Activated CD4-positive, alpha-beta T cell treated with anti-CD3 and anti-CD28 coated beads for 36 hours (primary cell): ENCODE data around the gene KIF22. TPM values are rescaled to one million over a fixed set of nuclear protein-coding genes. Genes with fewer than 3 reads are reported as not detected.
"Not testable (repeated sequence)": the region's sequence is repeated elsewhere in the genome, so short reads cannot be mapped to it uniquely, and the experiment has no call there.

Experiments
- ATAC-seq: fragments of 200-7000 bp; cut with Tn5 transposase; one replicate; pipeline ENCODE4 v1.10.0; 2021; ENCODE audit warnings: mild to moderate bottlenecking, moderate library complexity
- CTCF ChIA-PET: fragments of 350-600 bp; sonication (Branson Sonifier 250); formaldehyde crosslinking; loops from one replicate; lab custom pipeline; 2021; ENCODE audit warnings: antibody characterized with exemption; lab: Charles Lee
- POLR2A ChIA-PET: fragments of 350-600 bp; sonication (Branson Sonifier 250); formaldehyde crosslinking; loops from one replicate; lab custom pipeline; 2021; ENCODE audit warnings: antibody characterized with exemption, inconsistent platforms; lab: Charles Lee
- DNase-seq: peaks from one replicate; pipeline ENCODE4 v3.0.0-alpha.2; 2020
- H3K27ac Mint-ChIP-seq: one replicate; pipeline ENCODE4 v1.8.0; 2021; ENCODE audit warnings: mixed read lengths
- H3K27me3 Mint-ChIP-seq: one replicate; pipeline ENCODE4 v1.8.0; 2021; ENCODE audit warnings: mixed read lengths
- H3K36me3 Mint-ChIP-seq: one replicate; pipeline ENCODE4 v1.8.0; 2021; ENCODE audit warnings: low read depth, mixed read lengths
- H3K4me1 Mint-ChIP-seq: one replicate; pipeline ENCODE4 v1.8.0; 2021; ENCODE audit warnings: mixed read lengths
- H3K4me3 Mint-ChIP-seq: one replicate; pipeline ENCODE4 v1.8.0; 2021; ENCODE audit warnings: mild to moderate bottlenecking, moderate library complexity, mixed read lengths
- H3K9me3 Mint-ChIP-seq: one replicate; pipeline ENCODE4 v1.8.0; 2021; ENCODE audit warnings: low read depth, mixed read lengths
- intact Hi-C, 2 experiments: fragments of 100-400 bp; cut with DNase I in 1 of 2; cut with micrococcal nuclease in 1 of 2; formaldehyde crosslinking; loops; one replicate each; pipeline versions ENCODE4 v1.14.2 to v1.15.1; 2022 to 2024; cut with DNase I, micrococcal nuclease
- total RNA-seq, 2 experiments: library from RNA; stranded (reverse); gene quantifications; one replicate each; pipeline ENCODE4 v1.2.3, GENCODE V29; 2021

The KIF22 gene
- total RNA-seq, 2 experiments from 2014 or later = 153 to 168 TPM

GRCh38 chr16:29821643-29822115 lies 31.1 kb downstream of the KIF22 start:
- Mint-ChIP-seq H3K27me3 (no peaks in the 10 kb centered on the region), H3K27ac (peak overlapping the region; percentile 95), H3K9me3 (no peaks in the 10 kb centered on the region), H3K36me3 (peaks cover 44% of the 10 kb centered on the region), H3K4me3 (peak overlapping the region; percentile 97), H3K4me1 (peaks cover 78% of the 10 kb centered on the region)
- ChIA-PET CTCF (interaction anchor here (0.9 to 3.2 kb wide), 5 partner anchors 23 to 122 kb away, joined by 3 to 17 read pairs (median 7); partner anchors contain the start of gene KIF22), POLR2A (interaction anchor here (0.6 to 0.7 kb wide), 2 partner anchors 36 to 145 kb away, joined by 3 to 6 read pairs; no protein-coding TSS in a partner anchor)
- peak; percentile 6 for DNase-seq
- intact Hi-C loops = no loop called here
- ATAC-seq = no peak

- POLR2A ChIA-PET = interaction anchor here (0.6 to 4.5 kb wide), 6 partner anchors 8 to 647 kb away, joined by 3 to 25 read pairs (median 4); partner anchors contain the start of gene PAGR1
- Mint-ChIP-seq H3K9me3 (no peaks in the 10 kb centered on the region), H3K36me3 (peaks cover 24% of the 10 kb centered on the region), H3K27me3 (no peaks in the 10 kb centered on the region), H3K4me1 (peaks cover 78% of the 10 kb centered on the region), H3K27ac (peak overlapping the region; percentile 91), H3K4me3 (peak overlapping the region; percentile 53)
- ATAC-seq (no peak), DNase-seq (no peak)
- CTCF ChIA-PET = interaction anchor here (0.7 to 6.4 kb wide), 6 partner anchors 9 to 151 kb away, joined by 3 to 53 read pairs (median 5); partner anchors contain the start of gene PAGR1
- intact Hi-C loops = loop anchor here (1.0 kb wide), 4 partner anchors 8 to 268 kb away; partner anchors contain the start of gene PAGR1 (in 1 of the 2)
These were observed 34.1 kb downstream of the KIF22 start for GRCh38 chr16:29824589-29825144.

DNA sequence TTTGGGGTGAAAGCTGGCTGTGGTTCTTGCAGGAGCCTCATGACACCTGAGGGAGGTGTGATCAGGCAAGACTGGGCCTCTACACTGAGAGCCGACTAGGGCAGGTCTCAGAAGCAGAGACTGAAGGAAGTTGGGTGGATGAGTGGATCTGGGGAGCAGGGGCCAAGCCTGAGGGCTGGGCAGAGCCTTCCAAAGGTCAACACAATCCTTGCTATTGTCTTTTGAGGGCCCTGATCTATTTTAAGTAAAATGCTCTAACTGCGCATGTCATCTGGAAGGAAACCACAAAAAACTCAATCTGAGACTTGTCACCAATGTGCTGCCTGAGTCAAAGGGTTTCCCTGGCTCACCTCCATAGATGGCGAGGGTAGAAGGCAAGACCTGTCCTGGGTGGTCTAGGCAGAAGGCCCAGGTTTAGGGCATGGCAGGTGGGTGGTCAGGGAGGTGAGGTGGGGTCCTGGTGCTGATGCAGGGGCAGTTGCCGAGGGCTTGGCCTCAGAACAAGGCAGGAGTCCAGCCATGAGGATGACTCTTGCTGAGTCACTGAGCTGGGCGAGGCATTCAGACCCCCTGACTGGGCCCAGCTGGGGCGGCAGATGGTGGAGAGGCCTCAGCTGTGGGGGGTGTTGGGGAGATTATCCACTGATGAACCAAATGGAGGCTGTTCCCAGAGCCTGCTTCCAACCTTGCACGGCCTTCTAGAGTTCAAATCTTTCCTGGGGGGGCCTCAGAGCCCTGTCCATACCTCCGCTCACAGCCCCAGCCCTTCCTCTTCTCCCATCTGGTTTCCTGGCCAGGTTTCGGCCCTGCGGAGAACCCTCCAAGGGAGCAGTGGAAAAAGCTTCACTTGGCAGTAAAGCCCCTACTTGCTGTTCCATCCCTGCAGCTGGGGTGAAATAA lies 34.8 kb downstream of the KIF22 start:
- intact Hi-C loops = loop anchor here (1.0 to 2.0 kb wide), 6 partner anchors 9 to 817 kb away; partner anchors contain the start of gene PAGR1 (in 1 of the 2)
- ChIA-PET POLR2A (interaction anchor here (0.6 to 4.5 kb wide), 4 partner anchors 7 to 93 kb away, joined by 3 to 25 read pairs (median 10); partner anchors contain the start of gene PAGR1), CTCF (interaction anchor here (0.7 to 6.4 kb wide), 7 partner anchors 9 to 150 kb away, joined by 3 to 53 read pairs (median 10); partner anchors contain the start of gene PAGR1)
- H3K27me3 Mint-ChIP-seq = no peaks in the 10 kb centered on the region
- no peaks in the 10 kb centered on the region for H3K9me3 Mint-ChIP-seq
- peaks cover 18% of the 10 kb centered on the region for H3K36me3 Mint-ChIP-seq
- DNase-seq (peak; percentile 72), ATAC-seq (peak; percentile 57)
- H3K4me3 Mint-ChIP-seq = peak overlapping the region; percentile 53
- H3K27ac Mint-ChIP-seq = peak overlapping the region; percentile 91
- H3K4me1 Mint-ChIP-seq = peaks cover 78% of the 10 kb centered on the region

GRCh38 chr16:29826342-29826695 lies 35.8 kb downstream of the KIF22 start:
- Mint-ChIP-seq H3K4me3 (peak overlapping the region; percentile 53), H3K27ac (peak overlapping the region; percentile 92), H3K9me3 (no peaks in the 10 kb centered on the region), H3K4me1 (peaks cover 78% of the 10 kb centered on the region), H3K27me3 (no peaks in the 10 kb centered on the region), H3K36me3 (peaks cover 14% of the 10 kb centered on the region)
- CTCF ChIA-PET = interaction anchor here (0.6 to 6.4 kb wide), 11 partner anchors 8 to 268 kb away, joined by 3 to 53 read pairs (median 4); partner anchors contain the start of gene PAGR1
- ATAC-seq (no peak), DNase-seq (no peak)
- intact Hi-C loops = loop anchor here in 1 of 2 experiments (2.0 kb wide), 2 partner anchors 42 to 818 kb away; no protein-coding TSS in a partner anchor
- POLR2A ChIA-PET = interaction anchor here (0.7 to 4.5 kb wide), 6 partner anchors 8 to 360 kb away, joined by 3 to 25 read pairs (median 6); partner anchors contain the start of gene PAGR1

GRCh38 chr16:29830774-29831173 lies 40.2 kb downstream of the KIF22 start:
- intact Hi-C loops = no loop called here
- ATAC-seq = no peak
- CTCF ChIA-PET = no interaction called here
- H3K27ac Mint-ChIP-seq = no peak overlapping the region
- H3K4me1 Mint-ChIP-seq = peaks cover 44% of the 10 kb centered on the region
- peaks cover 28% of the 10 kb centered on the region for H3K36me3 Mint-ChIP-seq
- no peak overlapping the region for H3K4me3 Mint-ChIP-seq
- POLR2A ChIA-PET = no interaction called here
- H3K9me3 Mint-ChIP-seq = no peaks in the 10 kb centered on the region
- no peaks in the 10 kb centered on the region for H3K27me3 Mint-ChIP-seq
- no peak for DNase-seq

- intact Hi-C loops = no loop called here
- Mint-ChIP-seq H3K27ac (no peak overlapping the region), H3K4me3 (no peak overlapping the region), H3K36me3 (peaks cover 31% of the 10 kb centered on the region), H3K27me3 (no peaks in the 10 kb centered on the region), H3K4me1 (peaks cover 37% of the 10 kb centered on the region), H3K9me3 (no peaks in the 10 kb centered on the region)
- DNase-seq = no peak
- ChIA-PET POLR2A (no interaction called here), CTCF (no interaction called here)
- ATAC-seq = no peak
These were observed 40.9 kb downstream of the KIF22 start for GRCh38 chr16:29831490-29831889.

DNA sequence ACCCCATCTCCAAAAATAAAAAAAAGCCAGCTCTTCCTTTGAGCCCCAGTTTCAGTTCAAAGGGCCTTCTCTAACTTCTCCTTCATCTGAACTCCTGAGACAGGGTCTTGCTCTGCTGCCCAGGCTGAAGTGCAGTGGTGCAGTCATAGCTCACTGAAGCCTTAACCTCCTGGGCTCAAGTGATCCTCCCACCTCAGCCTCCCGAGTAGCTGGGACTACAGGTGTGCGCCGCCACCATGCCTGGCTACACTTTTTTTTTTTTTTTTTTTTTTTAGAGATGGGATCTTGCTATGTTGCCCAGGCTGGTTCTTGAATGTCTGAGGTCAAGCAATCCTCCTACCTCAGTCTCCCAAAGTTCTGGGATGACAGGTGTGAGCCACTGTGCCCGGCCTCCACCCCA lies 42.7 kb downstream of the KIF22 start:
- H3K9me3 Mint-ChIP-seq, H3K4me3 Mint-ChIP-seq, intact Hi-C loops, DNase-seq, ATAC-seq, H3K27me3 Mint-ChIP-seq, H3K27ac Mint-ChIP-seq: not testable (repeated sequence)
- POLR2A ChIA-PET = interaction anchor here (0.5 to 0.6 kb wide), 3 partner anchors 9 to 39 kb away, joined by 3 to 7 read pairs (median 4); no protein-coding TSS in a partner anchor
- CTCF ChIA-PET = interaction anchor here (0.7 to 2.0 kb wide), 2 partner anchors 13 to 45 kb away, joined by 3 to 6 read pairs; partner anchors contain the start of gene MVP
- peaks cover 22% of the 10 kb centered on the region for H3K4me1 Mint-ChIP-seq
- peaks cover 41% of the 10 kb centered on the region for H3K36me3 Mint-ChIP-seq

DNA sequence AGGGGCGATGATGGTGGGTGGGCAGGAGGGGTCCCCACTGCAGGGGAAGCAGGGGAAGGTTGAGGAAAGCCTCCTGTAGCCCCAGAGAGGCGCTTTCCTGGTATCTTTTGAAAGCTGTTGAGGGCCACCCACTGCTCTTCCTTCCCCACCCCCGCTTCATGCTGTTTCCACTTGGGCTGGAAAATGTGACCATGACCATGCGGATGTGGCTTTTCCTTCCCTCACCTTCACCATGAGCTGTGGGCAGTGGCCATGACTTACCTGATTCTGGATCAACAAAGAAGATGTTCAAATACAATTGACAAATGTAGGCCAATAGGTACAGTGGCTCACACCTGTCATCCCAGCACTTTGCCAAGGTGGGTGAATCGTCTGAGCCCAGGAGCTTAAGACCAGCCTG lies 43.5 kb downstream of the KIF22 start:
- intact Hi-C loops = no loop called here
- Mint-ChIP-seq H3K27ac (peak overlapping the region; percentile 55), H3K27me3 (no peaks in the 10 kb centered on the region), H3K4me3 (no peak overlapping the region), H3K36me3 (peaks cover 41% of the 10 kb centered on the region), H3K4me1 (peaks cover 17% of the 10 kb centered on the region), H3K9me3 (no peaks in the 10 kb centered on the region)
- ChIA-PET POLR2A (no interaction called here), CTCF (interaction anchor here (1.1 to 2.0 kb wide), 2 partner anchors 14 kb away, joined by 6 read pairs; partner anchors contain the start of gene MVP)
- DNase-seq (peak; percentile 45), ATAC-seq (peak; percentile 16)

GRCh38 chr16:29835926-29836325 lies 45.4 kb downstream of the KIF22 start:
- no peaks in the 10 kb centered on the region for H3K27me3 Mint-ChIP-seq
- POLR2A ChIA-PET = no interaction called here
- H3K36me3 Mint-ChIP-seq = peaks cover 52% of the 10 kb centered on the region
- H3K27ac Mint-ChIP-seq = no peak overlapping the region
- intact Hi-C loops = no loop called here
- H3K9me3 Mint-ChIP-seq = no peaks in the 10 kb centered on the region
- DNase-seq (no peak), ATAC-seq (no peak)
- CTCF ChIA-PET = interaction anchor here (0.5 to 1.3 kb wide), 3 partner anchors 11 to 13 kb away, joined by 3 to 5 read pairs (median 3); no protein-coding TSS in a partner anchor
- no peak overlapping the region for H3K4me3 Mint-ChIP-seq
- peaks cover 8% of the 10 kb centered on the region for H3K4me1 Mint-ChIP-seq

- DNase-seq (no peak), ATAC-seq (no peak)
- intact Hi-C loops = no loop called here
- H3K27me3 Mint-ChIP-seq = no peaks in the 10 kb centered on the region
- no peaks in the 10 kb centered on the region for H3K9me3 Mint-ChIP-seq
- ChIA-PET CTCF (interaction anchor here (2.1 kb wide), 1 partner anchor 12 kb away, joined by 12 read pairs; no protein-coding TSS in a partner anchor), POLR2A (no interaction called here)
- no peak overlapping the region for H3K27ac Mint-ChIP-seq
- H3K36me3 Mint-ChIP-seq = peaks cover 52% of the 10 kb centered on the region
- H3K4me3 Mint-ChIP-seq = no peak overlapping the region
- H3K4me1 Mint-ChIP-seq = peaks cover 8% of the 10 kb centered on the region
These were observed 46.1 kb downstream of the KIF22 start for GRCh38 chr16:29836623-29837022.
